Ovary (tissue), 9 donors: ENCODE data around the gene DNM1L. TPM values are rescaled to one million over a fixed set of nuclear protein-coding genes. Genes with fewer than 3 reads are reported as not detected.

Source experiments
- DNase-seq, 5 donors: peaks; one replicate each; pipeline ENCODE4 v3.0.0-alpha.2; 2019 to 2020
- H3K27ac ChIP-seq, 2 donors: fragments of 200-600 bp; one replicate each; pipeline versions ENCODE4 v1.5.1 to v1.8.0; 2019 to 2022
- H3K27me3 ChIP-seq: fragments of 200-600 bp; one replicate; pipeline ENCODE4 v1.8.0; 2022
- H3K36me3 ChIP-seq: fragments of 200-600 bp; sonication (generic); one replicate; pipeline ENCODE4 v1.5.1; 2019
- H3K4me1 ChIP-seq: one replicate; pipeline ENCODE4 v1.8.1; 2013; ENCODE audit warnings: mild to moderate bottlenecking, moderate library complexity; ENCODE audit not compliant: insufficient read depth
- H3K4me3 ChIP-seq: fragments of 200-600 bp; sonication (generic); one replicate; pipeline ENCODE4 v1.5.1; 2017
- H3K9me3 ChIP-seq, 2 donors: fragments of 200-600 bp in 1 of 2; sonication (generic) in 1 of 2; one replicate each; pipeline versions ENCODE4 v1.5.1 to v1.8.1; 2013 to 2019; ENCODE audit warnings: mild to moderate bottlenecking in 1 of 2, moderate library complexity in 1 of 2
- EP300 ChIP-seq: sonication (generic); formaldehyde crosslinking; IDR thresholded peaks from one replicate; pipeline ENCODE4 v1.6.1; 2017; ENCODE audit warnings: antibody characterized with exemption
- POLR2A ChIP-seq: fragments of 450-650 bp; IDR thresholded peaks from one replicate; pipeline ENCODE4 v1.6.1; 2017; ENCODE audit warnings: antibody characterized with exemption, mild to moderate bottlenecking, moderate library complexity
- WGBS, 3 donors: extraction: QIAGEN DNeasy Blood & Tissue Kit in 1 of 3; methylation state at CpG; one replicate each; pipeline versions ENCODE4 v1.1.5 to v1.1.7; 2013 to 2017; 5-methylcytosine and 5-hydroxymethylcytosine counted together
- intact Hi-C, 4 donors: fragments of 100-400 bp; cut with DNase I; formaldehyde crosslinking; loops; one replicate each; pipeline versions ENCODE4 v1.11.0 to v1.15.1; 2022 to 2023
- polyA plus RNA-seq, 2 donors: library from polyadenylated mRNA; stranded (reverse); fragments of 200-250 nt in 1 of 2; fragments of 350-450 nt in 1 of 2; fragmentation: Illumina TruSeq in 1 of 2; extraction: RNeasy Lipid Tissue Mini Kit (QIAGEN cat#74804) in 1 of 2; gene quantifications; one replicate each; pipeline ENCODE4 v1.2.3, GENCODE V29; 2013 to 2014
- total RNA-seq, 7 donors: library from RNA; depleted of rRNA in 2 of 7; stranded (reverse); fragments of >200 nt in 2 of 7; fragmentation: NEBNext Ultra II Directional in 3 of 7; extraction: Animal tissue kit (Norgen Biotek cat#: 25700) in 3 of 7; gene quantifications; one replicate each; pipeline versions ENCODE4 v1.1.0 to v1.2.4, GENCODE V29; 2016 to 2023
- TF ChIP-seq, protein P1 (sequence below), 3 donors: fragments of 450-650 bp in 2 of 3; fragments of 200-600 bp in 1 of 3; IDR thresholded peaks; one replicate each; pipeline versions ENCODE4 v1.5.1 to v1.8.0; 2016 to 2022; ENCODE audit warnings: antibody characterized with exemption in 3 of 3, mild to moderate bottlenecking in 1 of 3
- donor health status: DM: no; HTN: no; CAD: no; lungs with moderate emphysema.
- donor health status: DM: no; HTN: no; CAD: no.
- donor health status: Bipolar disorder and iron deficiency.
- donor health status: DM: yes; HTN: yes; CAD: no.
- donor health status: DM: no; HTN: no; CAD: no.
- donor health status: DM: yes; HTN: yes; CAD: no.

The DNM1L gene
- total and polyA plus RNA-seq, 9 donors: 19.4 to 77.5 (median 47.8) TPM

DNA sequence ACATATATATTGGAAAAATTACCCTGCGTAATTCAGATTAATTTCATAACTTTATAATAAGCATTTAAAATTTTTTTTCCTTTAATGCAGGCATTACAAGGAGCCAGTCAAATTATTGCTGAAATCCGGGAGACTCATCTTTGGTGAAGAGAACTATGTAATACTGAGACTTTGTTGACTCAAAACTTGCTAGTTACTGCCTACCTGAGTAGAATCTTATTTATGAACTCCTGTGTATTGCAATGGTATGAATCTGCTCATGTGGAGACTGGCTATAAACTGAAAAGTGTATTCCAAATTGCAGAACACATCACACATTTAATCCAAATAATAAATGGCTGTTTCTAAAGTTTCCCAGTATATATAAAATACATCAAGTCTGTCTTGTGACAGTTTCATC is 64.2 kb downstream of the DNM1L start:
- TF ChIP-seq, protein P1, sequence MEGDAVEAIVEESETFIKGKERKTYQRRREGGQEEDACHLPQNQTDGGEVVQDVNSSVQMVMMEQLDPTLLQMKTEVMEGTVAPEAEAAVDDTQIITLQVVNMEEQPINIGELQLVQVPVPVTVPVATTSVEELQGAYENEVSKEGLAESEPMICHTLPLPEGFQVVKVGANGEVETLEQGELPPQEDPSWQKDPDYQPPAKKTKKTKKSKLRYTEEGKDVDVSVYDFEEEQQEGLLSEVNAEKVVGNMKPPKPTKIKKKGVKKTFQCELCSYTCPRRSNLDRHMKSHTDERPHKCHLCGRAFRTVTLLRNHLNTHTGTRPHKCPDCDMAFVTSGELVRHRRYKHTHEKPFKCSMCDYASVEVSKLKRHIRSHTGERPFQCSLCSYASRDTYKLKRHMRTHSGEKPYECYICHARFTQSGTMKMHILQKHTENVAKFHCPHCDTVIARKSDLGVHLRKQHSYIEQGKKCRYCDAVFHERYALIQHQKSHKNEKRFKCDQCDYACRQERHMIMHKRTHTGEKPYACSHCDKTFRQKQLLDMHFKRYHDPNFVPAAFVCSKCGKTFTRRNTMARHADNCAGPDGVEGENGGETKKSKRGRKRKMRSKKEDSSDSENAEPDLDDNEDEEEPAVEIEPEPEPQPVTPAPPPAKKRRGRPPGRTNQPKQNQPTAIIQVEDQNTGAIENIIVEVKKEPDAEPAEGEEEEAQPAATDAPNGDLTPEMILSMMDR (IDR thresholded peaks at IDR 0.05): no peak
- no peak for TF ChIP-seq POLR2A
- TF ChIP-seq EP300: no peak
- H3K36me3 ChIP-seq: no peaks in the 10 kb centered on the region
- no peak for DNase-seq
- WGBS, 3 donors: 95% methylated on average over 2 of the region's 2 CpGs
- H3K4me3 ChIP-seq: no peak overlapping the region
- H3K27ac ChIP-seq: no peak overlapping the region
- H3K27me3 ChIP-seq: no peaks in the 10 kb centered on the region
- intact Hi-C loops: no loop called here
- no peaks in the 10 kb centered on the region for H3K9me3 ChIP-seq
- H3K4me1 ChIP-seq: no peaks in the 10 kb centered on the region

DNA sequence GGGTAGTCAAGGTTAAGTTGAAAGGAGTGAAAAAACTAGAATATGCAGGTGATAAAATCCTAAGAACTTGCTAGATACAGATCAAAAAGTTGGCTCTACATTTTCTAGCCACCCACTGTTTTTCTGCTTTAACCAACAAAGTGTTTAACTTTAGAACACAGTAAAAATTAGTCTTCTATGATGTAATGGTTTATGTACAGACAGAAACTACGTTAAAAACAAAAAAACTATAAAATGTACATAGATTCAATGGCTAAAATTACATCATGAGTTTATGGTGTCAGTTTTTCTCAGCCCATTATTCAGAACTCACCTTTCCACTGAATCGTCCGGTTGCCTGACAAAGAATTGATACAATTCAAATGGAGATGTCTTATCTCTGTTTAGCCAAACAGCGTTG is 74.5 kb downstream of the DNM1L start:
- Histone ChIP-seq H3K9me3 (no peaks in the 10 kb centered on the region), H3K4me1 (peaks cover 1% of the 10 kb centered on the region), H3K27ac (no peak overlapping the region), H3K36me3 (no peaks in the 10 kb centered on the region), H3K4me3 (no peak overlapping the region), H3K27me3 (no peaks in the 10 kb centered on the region)
- intact Hi-C loops: loop anchor here in 1 of 4 donors (10.0 kb wide), 1 partner anchor 1271 kb away; the partner anchor contains the start of gene ALG10
- TF ChIP-seq, protein P1 (IDR thresholded peaks at IDR 0.05): no peak
- WGBS, 3 donors: 29 to 51% (median 33%) methylated on average over 4 of the region's 4 CpGs
- DNase-seq: no peak

DNA sequence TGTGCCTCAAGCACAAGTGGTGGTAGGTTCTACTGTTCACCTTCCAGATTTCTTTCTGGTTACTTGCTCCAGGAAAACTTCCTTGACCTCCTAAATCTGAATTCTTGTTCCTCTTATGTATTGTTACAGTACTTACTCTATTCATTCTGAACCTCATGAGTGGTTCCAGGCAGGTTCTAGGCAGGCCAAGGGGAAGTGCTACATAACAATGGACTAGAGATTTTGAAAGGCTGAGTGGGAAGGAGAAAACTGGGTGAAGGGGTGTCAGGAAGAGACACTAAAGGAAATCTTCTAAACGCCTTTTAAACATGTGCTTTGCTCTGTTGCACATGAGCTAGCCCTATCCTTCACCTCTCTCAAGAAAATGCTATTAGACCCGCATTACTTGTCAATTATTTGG is 75.0 kb downstream of the DNM1L start:
- H3K4me3 ChIP-seq: no peak overlapping the region
- TF ChIP-seq, protein P1 (IDR thresholded peaks at IDR 0.05): no peak
- TF ChIP-seq EP300 (no peak), POLR2A (no peak)
- no peak overlapping the region for H3K27ac ChIP-seq
- peaks cover 1% of the 10 kb centered on the region for H3K4me1 ChIP-seq
- no peaks in the 10 kb centered on the region for H3K9me3 ChIP-seq
- H3K27me3 ChIP-seq: no peaks in the 10 kb centered on the region
- no peak for DNase-seq
- H3K36me3 ChIP-seq: no peaks in the 10 kb centered on the region
- intact Hi-C loops: loop anchor here in 1 of 4 donors (10.0 kb wide), 1 partner anchor 1271 kb away; the partner anchor contains the start of gene ALG10
- WGBS, 3 donors: 9 to 22% (median 9%) methylated on average over 2 of the region's 2 CpGs

DNA sequence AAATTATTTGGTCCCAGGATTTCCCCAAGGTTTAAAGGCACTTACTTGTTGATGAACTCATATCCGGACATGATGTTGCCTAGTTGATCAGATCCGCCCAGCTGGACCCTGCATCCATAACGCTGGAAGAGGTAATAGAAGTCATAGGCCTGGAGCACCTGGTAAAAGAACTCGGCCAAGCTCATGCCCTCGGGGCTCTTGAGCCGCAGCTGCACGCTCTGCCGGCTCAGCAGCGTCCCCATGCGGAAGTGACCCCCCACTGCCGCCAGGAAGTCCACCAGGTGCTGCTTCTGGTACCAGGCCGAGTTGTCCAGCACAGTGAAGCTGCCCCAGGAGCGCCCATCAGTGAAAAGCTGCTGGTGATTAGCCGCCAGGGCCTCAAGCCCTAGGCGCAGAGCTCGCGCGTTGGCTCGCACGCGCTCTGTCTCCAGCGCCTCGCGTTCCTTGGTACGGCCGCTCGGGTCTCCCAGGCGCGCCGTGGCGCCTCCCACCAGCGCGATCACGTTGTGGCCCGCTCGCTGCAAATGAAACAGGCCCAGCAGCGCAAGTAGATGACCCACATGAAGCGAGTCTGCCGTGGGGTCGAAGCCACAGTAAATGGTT is 76.1 kb downstream of the DNM1L start:
- no peaks in the 10 kb centered on the region for H3K36me3 ChIP-seq
- H3K27me3 ChIP-seq: no peaks in the 10 kb centered on the region
- TF ChIP-seq EP300 (no peak), POLR2A (no peak)
- TF ChIP-seq, protein P1 (IDR thresholded peaks at IDR 0.05): peak in 2 of 3 donors; percentile 21 to 55
- H3K4me3 ChIP-seq: peak overlapping the region; percentile 64
- peak; percentile 40 to 69 (median 57) for DNase-seq
- intact Hi-C loops: loop anchor here in 3 of 4 donors (5.0 to 10.0 kb wide), 2 partner anchors 162 to 1270 kb away; partner anchors contain the start of gene ALG10 (in 1 of the 3)
- H3K27ac ChIP-seq: peak overlapping the region; percentile 85 to 87
- 0 to 1% (median 0%) methylated on average over 35 to 40 of the region's 40 CpGs for WGBS, 3 donors
- no peaks in the 10 kb centered on the region for H3K9me3 ChIP-seq
- H3K4me1 ChIP-seq: peaks cover 1% of the 10 kb centered on the region
